HG03432 (cell line): ENCODE measurements around the gene SVBP.

ENCODE experiments used
- ATAC-seq: cut with Tn5 transposase; IDR thresholded peaks from one replicate; pipeline ENCODE4 v1.9.1; 2021; ENCODE audit warnings: mild to moderate bottlenecking, moderate library complexity; ENCODE audit not compliant: unreplicated experiment

Gene SVBP

DNA sequence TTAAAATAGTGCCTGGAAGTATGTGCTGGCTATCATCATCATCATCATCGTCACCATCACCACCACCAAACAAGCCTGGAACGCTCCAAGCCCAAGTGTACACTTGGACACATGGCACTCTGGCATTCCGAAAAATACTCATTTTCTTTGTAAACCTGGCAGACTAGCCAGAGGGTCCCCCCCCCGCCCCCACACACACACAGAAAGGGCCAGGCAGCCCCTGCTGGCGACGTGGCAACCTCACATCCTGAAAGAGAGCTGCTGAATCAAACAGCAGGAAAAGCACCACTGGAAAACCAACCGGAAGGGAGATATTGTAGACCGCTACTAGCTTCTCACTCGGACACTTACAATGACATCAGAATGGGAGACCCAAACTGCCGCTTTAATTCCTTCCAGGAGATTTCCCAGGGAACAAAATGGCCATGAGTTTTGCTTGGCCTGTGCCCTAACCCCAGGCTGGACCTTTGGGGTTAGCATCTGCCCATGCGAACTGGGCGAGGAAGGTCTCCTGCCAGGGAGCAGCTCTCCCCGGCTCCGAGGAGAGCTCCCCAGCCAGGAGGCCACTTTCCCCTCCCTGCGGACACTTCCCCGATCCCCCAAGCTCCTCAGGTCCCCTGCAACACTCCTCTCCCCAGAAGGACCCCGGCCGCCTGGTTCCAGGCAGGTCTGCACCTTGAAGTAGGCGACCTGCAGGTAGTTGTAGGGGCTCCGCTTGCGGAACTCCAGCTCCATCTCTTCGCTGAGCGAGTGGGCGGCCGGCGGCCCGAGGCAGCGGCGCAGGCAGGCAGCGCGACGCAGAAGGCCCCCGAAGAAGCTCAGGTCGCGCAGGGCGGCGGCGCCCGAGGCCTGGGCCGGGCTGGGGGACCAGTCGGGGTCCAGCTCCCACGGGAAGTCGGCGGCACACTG, 51.1 kb downstream of the SVBP start:
- peak; percentile 27 for ATAC-seq

- ATAC-seq: no peak
These were observed 51.9 kb downstream of the SVBP start for GRCh38 chr1:42765269-42765668.

DNA sequence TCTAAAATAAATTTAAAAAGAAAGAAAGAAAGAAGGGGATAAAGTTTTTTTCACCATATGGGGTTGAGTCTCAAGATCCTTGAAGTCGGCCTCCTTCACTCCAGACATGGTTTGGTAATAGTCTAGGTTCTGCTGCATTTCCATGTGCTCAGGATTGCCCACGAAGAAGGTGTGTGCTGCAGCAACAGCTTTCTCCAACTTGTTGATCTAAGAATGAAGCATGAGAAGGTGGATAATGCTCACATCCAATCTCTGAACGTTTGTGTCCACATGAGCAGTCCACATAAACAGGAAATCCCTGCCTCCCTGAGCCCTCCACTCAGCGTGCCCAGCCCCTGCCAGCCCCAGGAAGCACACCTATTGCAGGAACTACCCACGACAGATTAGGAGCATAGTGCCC, 54.9 kb downstream of the SVBP start:
- ATAC-seq: no peak

GRCh38 chr1:42761567-42761966, 55.6 kb downstream of the SVBP start:
- ATAC-seq: no peak

DNA sequence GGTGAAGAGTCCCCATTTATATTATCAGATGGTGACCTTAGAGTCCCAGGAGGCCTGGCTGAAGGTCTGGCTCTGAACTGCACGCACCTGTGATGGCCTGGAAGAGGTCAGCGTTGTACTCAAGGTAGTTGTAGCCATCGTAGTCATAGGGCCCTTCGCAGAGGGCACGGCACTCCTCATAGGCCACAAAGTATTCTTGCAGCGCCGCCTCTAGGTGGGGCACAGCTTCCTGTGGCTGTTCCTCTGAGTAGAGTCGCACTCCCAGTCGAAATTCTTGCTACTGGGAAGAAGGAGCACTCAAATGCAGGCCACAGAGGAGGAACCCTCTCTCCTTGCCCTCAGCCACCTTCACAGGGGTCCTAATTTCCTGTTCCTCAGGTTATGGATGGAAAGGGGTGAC, 58.1 kb downstream of the SVBP start:
- no peak for ATAC-seq

GRCh38 chr1:42758641-42759040, 58.6 kb downstream of the SVBP start:
- ATAC-seq: no peak

DNA sequence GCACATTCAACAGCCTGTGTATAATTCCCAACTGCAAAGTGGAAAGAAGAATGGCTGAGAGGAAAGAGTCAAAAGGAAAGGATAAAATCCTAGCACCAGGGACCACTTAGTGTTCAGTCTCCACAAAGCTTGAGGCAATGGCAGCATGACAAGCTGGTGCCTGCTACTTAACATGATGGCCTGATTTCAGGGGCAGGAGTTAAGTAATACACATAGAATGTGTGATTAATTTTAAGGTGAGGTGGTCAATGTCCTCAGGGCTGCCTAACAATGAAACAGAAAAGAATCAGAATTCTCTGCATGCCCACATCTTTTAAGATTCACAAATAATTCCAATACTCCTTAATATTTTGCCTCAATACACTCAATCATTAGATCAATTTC, 59.3 kb downstream of the SVBP start:
- ATAC-seq: no peak
